A673 (cell line): Measurements from ENCODE around the gene OR2A1. TPM values are rescaled to one million over a fixed set of nuclear protein-coding genes. Genes with fewer than 3 reads are reported as not detected.
"Not testable (repeated sequence)": the region's sequence is repeated elsewhere in the genome, so short reads cannot be mapped to it uniquely, and the experiment has no call there.

ENCODE experiments used
- BruUV-seq: library from RNA; stranded (reverse); fragments of 400-500 nt; replicated peaks from 2 replicates; lab custom pipeline; 2021; lab: Mats Ljungman, UMichigan
- CTCF ChIA-PET: fragments of 300-600 bp; sonication (Branson Sonifier 250); formaldehyde crosslinking; loops from one replicate; lab custom pipeline; 2022; ENCODE audit warnings: antibody characterized with exemption; lab: Charles Lee
- POLR2A ChIA-PET: fragments of 300-600 bp; sonication (Branson Sonifier 250); formaldehyde crosslinking; loops from one replicate; lab custom pipeline; 2022; ENCODE audit warnings: antibody characterized with exemption; ENCODE audit not compliant: low non-redundant PET; lab: Charles Lee
- DNase-seq: peaks from one replicate; pipeline ENCODE4 v3.0.0-alpha.2; 2015; ENCODE audit warnings: low spot score
- H3K27ac ChIP-seq: fragments of 200-600 bp; sonication (generic); 2 replicates; pipeline ENCODE4 v1.5.1; 2016; ENCODE audit warnings: mixed run types, low read depth, mild to moderate bottlenecking, mixed read lengths, antibody characterized with exemption, low read length; ENCODE audit not compliant: poor library complexity, severe bottlenecking
- H3K27me3 ChIP-seq: fragments of 200-600 bp; sonication (generic); replicated peaks from 2 replicates; pipeline ENCODE4 v1.6.1; 2017; ENCODE audit warnings: mixed run types, low read depth, mild to moderate bottlenecking, mixed read lengths, antibody characterized with exemption, low read length; ENCODE audit not compliant: insufficient read depth, poor library complexity
- H3K36me3 ChIP-seq: fragments of 200-600 bp; sonication (generic); 2 replicates; pipeline ENCODE4 v1.6.1; 2016; ENCODE audit warnings: mixed run types, mild to moderate bottlenecking, mixed read lengths, antibody characterized with exemption, low read length; ENCODE audit not compliant: insufficient read depth, poor library complexity, severe bottlenecking
- H3K4me1 ChIP-seq: fragments of 200-600 bp; sonication (generic); 2 replicates; pipeline ENCODE4 v1.6.1; 2017; ENCODE audit warnings: mixed run types, mild to moderate bottlenecking, mixed read lengths, antibody characterized with exemption, low read length; ENCODE audit not compliant: insufficient read depth, poor library complexity, severe bottlenecking
- H3K4me3 ChIP-seq: fragments of 200-600 bp; sonication (generic); 2 replicates; pipeline ENCODE4 v1.5.1; 2016; ENCODE audit warnings: low read depth, mixed run types, mild to moderate bottlenecking, mixed read lengths, low read length; ENCODE audit not compliant: poor library complexity, severe bottlenecking
- H3K9me3 ChIP-seq: fragments of 200-600 bp; sonication (generic); 2 replicates; pipeline ENCODE4 v1.6.1; 2016; ENCODE audit warnings: mixed run types, low read depth, mild to moderate bottlenecking, mixed read lengths, antibody characterized with exemption, low read length; ENCODE audit not compliant: poor library complexity, severe bottlenecking
- intact Hi-C: fragments of 100-400 bp; cut with micrococcal nuclease; formaldehyde crosslinking; loops from one replicate; pipeline ENCODE4 v1.10.0; 2022; ENCODE audit not compliant: unreplicated experiment
- total RNA-seq: library from RNA; stranded (reverse); gene quantifications from 2 replicates; pipeline ENCODE4 v1.2.3, GENCODE V29; 2021

The OR2A1 gene
- total RNA-seq, 1 experiment from 2014 or later = 0.60 TPM

- H3K27me3 ChIP-seq, POLR2A ChIA-PET, H3K9me3 ChIP-seq, H3K27ac ChIP-seq, DNase-seq, intact Hi-C loops, CTCF ChIA-PET, BruUV-seq, H3K36me3 ChIP-seq, H3K4me3 ChIP-seq, H3K4me1 ChIP-seq: not testable (repeated sequence)
Measured at GRCh38 chr7:144283716-144284115, 28.5 kb upstream of the OR2A1 start.

GRCh38 chr7:144287171-144287784 lies 24.9 kb upstream of the OR2A1 start:
- CTCF ChIA-PET, H3K36me3 ChIP-seq, H3K4me3 ChIP-seq, H3K9me3 ChIP-seq, POLR2A ChIA-PET, H3K27ac ChIP-seq, intact Hi-C loops, DNase-seq, H3K27me3 ChIP-seq, BruUV-seq, H3K4me1 ChIP-seq: not testable (repeated sequence)

GRCh38 chr7:144291607-144292006 lies 20.6 kb upstream of the OR2A1 start:
- H3K27ac ChIP-seq, CTCF ChIA-PET, H3K36me3 ChIP-seq, POLR2A ChIA-PET, H3K27me3 ChIP-seq, H3K4me1 ChIP-seq, H3K9me3 ChIP-seq, intact Hi-C loops, H3K4me3 ChIP-seq, BruUV-seq, DNase-seq: not testable (repeated sequence)

DNA sequence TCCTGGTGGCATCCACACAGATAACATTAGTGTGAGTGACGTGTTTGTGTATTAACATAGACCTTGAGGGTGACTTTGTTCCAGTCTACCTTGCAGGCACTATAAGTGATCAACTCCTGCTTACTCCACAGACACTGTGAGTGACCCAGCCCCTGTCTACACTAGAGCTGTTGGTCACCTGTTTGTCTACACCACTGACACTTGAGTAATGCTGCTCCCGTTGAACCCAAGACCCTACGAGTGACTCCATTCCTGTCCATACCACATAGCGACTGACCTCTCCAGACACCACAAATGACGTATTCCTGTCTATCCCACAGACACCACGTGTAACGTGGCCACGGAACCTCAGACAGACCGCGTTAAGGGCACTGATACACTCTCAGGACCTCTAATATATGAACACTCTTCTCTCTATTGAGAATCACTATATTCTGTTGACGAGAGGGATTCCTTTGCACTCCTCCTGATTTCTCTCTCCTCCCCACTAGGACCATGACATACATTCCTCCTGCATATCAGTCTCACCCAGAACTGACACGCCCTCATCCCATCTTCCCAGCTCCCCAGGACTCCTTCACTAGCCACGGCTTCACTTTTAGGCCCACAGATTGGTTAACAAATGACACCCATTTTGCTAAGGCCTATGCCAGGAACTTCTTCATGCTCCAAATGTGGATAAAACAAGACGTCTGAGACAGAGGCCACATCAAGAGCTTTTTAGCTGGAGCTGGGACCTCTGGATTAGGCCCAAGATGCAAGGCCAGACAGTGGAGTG lies 19.6 kb upstream of the OR2A1 start:
- H3K27me3 ChIP-seq, H3K4me1 ChIP-seq, intact Hi-C loops, BruUV-seq, CTCF ChIA-PET, POLR2A ChIA-PET, DNase-seq, H3K4me3 ChIP-seq, H3K9me3 ChIP-seq, H3K27ac ChIP-seq, H3K36me3 ChIP-seq: not testable (repeated sequence)

- H3K4me1 ChIP-seq, DNase-seq, intact Hi-C loops, POLR2A ChIA-PET, H3K27ac ChIP-seq, H3K27me3 ChIP-seq, BruUV-seq, H3K9me3 ChIP-seq, CTCF ChIA-PET, H3K36me3 ChIP-seq, H3K4me3 ChIP-seq: not testable (repeated sequence)
Measured at GRCh38 chr7:144293794-144294499, 18.3 kb upstream of the OR2A1 start.

- H3K4me1 ChIP-seq, CTCF ChIA-PET, H3K27me3 ChIP-seq, H3K27ac ChIP-seq, DNase-seq, POLR2A ChIA-PET, H3K9me3 ChIP-seq, BruUV-seq, intact Hi-C loops, H3K4me3 ChIP-seq, H3K36me3 ChIP-seq: not testable (repeated sequence)
Measured at GRCh38 chr7:144302578-144303303, 9.5 kb upstream of the OR2A1 start.

DNA sequence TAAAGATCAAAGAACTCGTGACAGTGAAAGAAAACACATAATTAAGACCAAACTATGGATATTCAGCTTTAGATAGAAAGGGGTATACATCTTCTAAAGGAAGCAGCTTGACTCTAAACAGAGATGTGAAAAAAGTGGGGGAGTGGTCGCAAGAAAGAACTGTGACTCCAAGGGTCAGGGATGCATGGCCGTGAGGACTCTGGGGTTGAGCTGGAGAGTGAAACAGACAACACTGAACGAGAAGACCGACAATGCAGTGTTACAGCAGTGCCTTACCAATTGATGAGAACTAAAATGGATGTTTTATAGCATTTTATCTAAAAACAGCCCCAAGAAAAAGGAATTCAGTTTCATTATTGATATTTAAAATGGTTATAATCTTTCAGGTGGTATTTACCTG lies 8.6 kb upstream of the OR2A1 start:
- H3K9me3 ChIP-seq, BruUV-seq, intact Hi-C loops, H3K4me3 ChIP-seq, DNase-seq, POLR2A ChIA-PET, CTCF ChIA-PET, H3K36me3 ChIP-seq, H3K4me1 ChIP-seq, H3K27ac ChIP-seq, H3K27me3 ChIP-seq: not testable (repeated sequence)
